Activated CD8-positive, alpha-beta memory T cell treated with anti-CD3 and anti-CD28 coated beads for 24 hours (primary cell): Measurements from ENCODE around the gene SEMA3F.

ENCODE experiments used
- DNase-seq: peaks from one replicate; pipeline ENCODE4 v3.0.0-alpha.2; 2020

The SEMA3F gene

DNA sequence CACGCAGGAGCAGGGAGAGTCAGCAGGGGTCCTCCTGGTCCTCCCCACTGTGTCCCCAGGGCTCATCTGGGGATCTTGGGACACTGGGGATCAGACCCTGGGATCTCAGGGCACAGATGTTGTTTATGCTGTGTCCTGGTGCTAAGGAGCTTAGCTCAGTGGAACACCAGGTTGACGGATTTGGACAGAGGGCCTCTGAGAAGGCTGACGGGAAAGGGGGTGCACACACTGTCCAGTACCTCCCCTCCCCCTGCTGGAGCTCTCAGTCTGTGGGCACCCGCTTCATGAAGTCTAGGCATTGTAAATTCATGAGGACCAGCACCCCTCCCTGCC is 21.9 kb upstream of the SEMA3F start:
- no peak for DNase-seq

DNA sequence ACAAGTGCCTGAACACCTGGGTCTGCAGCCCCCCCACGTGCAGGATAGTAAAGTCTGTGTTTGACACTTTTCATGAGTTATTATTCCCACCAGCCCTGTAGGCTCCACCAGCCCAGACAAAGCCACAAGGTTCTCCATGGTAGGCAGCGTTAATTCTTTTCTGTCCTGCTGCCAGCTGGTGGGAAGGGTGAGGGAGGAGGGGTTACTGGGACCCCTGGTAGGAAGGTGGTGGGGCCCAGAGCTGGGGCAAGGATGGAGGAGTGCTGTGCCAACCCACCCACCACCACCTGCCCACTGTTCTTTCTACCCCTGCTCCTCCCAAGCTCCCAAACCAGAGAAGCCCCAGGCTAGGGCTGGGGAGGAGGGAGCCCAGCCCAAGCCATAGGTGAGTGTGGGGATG is 20.8 kb upstream of the SEMA3F start:
- DNase-seq, result no peak

DNA sequence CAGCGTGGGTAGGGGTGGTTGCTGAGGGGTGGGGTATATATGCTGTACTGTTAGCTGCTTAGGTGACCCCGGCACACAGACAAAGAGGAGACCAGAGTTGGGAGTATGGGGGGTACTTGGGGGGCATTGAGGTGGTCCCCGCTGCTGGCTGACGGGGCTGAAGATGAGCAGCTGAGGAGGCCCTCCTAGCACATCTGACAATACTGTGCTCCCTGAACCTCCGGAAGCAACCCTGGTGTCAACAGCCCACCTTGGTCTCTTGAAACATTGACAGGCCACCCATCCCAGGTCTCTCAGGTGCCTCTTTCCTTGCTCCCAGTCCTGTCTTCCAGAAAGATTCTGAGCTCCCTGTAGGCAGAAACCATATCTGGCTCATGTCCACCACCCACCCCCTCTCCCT is 19.2 kb upstream of the SEMA3F start:
- DNase-seq, result no peak

DNA sequence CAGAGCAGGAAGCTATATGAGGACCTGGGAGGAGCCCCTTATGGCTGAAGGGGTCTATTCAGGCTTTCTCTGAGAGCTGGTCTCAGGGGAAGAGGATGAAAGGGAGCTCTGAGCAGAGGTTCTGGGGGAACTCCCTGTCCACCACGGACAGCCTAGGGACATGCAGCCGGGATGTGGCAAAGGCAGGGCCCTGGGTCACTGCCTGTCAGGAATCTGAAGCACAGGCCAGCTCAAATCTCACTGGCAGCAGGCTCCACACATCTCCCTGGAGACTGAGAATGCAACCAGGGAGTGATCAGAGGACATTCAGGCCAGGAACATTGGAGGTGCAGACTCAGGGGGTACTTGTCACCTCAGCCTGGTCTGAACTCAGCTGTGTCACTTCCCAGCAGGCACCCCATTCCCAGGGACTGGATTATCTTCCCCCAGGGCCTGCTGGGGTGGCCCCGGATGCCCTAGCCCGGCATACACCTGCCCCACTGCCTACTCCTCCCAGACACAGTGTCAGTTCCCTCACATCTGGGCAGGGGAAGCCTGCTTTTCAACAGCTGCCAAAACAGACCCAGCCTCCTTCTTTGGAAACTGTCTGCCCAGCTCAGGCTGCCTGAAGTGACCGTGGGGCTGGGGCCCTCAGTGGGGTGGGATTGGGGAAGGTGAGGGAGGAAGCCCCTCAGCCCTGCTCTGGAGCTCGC is 18.3 kb upstream of the SEMA3F start:
- no peak for DNase-seq

DNA sequence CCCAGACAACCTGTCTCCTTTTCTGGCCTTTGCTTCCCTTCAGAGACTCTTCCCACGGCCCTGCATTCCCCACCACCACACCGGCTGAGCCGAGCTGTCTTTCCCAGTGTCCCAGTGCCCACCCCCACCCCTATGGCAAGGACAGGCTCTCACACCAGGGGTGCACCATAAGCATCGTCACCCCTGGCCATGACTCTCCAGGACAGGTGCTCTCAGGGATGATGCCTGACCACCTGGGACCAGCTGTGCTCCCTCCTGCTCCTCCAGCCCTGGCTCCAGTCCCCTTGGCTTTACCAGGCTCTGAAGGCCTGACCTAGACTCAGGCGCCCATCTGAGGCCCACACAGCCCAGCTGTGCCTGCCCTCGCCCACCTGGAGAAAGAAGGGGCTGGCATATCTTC is 17.6 kb upstream of the SEMA3F start:
- DNase-seq, result no peak

DNA sequence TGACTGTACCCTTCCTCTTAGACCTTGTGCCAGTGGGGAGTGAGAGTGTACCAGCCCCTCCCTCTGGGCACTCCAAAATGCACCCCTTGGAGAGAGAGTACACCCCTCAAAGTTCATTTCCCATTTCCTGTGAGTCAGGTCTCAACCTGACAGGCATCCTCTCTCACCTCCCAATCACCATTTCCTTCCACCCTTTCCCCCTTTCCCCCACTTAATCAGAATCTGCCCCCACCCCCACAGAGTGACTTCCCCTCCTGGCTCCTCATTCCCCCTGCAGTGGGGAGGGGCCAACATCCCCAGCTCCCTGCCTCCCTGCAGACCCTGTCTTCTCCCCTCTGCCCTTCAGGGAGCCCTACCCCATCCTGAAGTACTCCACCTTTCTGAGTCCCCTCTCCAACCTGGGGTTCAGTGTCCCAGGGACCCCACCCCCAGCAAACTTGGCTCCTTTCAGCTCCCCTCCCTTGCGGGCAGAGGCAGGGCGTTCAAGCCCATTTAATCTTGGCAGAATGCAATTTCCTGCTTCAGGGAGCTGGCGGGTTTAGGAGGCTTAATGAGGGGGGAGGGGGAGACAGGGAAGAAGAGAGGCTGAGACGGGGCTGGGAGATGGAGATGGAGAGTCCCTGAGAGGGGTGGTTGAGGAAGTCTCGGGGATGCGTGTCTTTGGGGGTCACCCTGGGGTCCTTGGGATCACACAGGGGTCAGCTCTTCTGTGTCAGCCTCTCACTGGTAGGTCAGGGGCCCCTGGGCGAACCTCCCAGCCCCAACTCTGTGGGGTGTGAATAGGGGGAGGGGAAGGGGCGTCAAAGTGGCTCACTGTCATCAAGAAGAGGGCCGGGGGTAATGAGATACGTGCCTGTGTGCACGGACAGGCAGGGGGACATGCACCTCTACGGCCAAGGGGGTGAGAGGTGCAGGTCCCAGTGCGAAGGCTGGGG is 16.6 kb upstream of the SEMA3F start:
- DNase-seq, result no peak

DNA sequence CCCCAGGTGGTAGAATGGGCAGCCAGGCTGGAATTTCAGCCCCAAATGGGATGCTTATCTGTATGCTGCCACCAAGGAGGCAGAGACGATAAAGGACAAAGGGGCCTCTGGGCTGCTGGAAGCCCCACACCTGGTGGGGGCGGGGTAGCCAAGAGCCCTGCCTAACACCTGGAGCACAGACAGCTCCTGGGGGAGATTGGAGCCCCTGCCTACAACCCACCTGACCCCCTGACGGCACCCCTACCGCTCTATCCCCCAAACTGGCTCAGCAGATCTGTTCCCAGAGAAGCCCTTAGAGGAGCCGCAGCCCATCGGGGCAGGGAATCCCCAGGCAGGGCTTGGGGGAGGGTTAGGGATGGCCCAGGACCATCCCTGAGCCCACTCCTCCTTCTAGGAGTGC is 15.8 kb upstream of the SEMA3F start:
- DNase-seq, result no peak

DNA sequence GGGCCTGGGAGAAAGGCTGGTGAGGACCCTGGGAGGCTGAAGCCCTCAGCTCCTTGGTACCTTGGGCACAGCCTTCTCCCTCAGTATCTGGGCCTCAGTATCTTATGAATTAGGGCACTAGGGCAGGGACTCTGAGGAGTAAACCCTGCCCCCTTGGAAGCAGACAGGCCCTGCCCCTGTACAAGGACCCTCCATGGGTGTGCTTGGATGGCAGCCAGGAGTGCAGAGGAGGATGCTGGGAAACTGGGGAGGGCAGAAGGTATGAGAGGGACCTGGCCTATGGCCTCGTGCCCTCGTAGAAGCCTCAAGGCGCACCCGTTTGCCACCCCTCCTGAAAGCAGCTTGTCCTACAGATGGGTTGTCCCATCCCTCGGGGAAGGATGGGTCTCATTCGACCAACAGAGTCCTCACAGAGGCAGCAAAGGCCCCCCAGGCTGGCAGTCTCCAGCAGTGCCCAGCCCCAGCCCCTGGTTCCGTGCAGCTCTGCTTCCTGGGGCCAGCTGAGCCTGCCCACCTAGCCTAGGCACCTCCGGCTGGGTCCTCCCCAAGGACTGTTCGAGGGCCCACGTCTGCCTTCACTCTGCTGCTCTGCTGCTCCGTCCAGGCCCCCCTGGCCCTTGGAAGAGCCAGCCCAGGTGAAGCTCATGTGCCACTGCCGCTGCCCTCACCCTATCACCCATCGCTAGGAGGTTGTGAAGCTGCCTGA is 15.3 kb upstream of the SEMA3F start:
- no peak for DNase-seq

DNA sequence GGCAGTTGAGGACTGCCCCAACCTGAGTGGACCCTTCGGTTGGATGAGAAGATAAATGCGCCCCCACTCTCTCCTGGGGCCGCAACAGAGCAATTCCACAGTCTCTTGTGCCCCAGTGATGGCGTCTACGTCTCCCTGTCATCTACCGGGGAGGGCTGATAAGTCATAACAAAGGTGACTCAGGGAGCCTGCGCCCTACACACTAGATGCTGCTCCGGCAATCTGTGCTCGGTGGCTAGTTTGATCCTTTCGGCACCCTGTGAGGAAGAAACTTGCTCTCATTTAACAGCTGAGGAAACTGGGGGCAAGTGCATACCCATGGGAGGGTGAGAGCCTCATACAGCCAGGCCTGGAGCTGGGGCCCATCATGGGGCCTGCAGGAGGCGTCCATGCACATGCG is 14.1 kb upstream of the SEMA3F start:
- no peak for DNase-seq

DNA sequence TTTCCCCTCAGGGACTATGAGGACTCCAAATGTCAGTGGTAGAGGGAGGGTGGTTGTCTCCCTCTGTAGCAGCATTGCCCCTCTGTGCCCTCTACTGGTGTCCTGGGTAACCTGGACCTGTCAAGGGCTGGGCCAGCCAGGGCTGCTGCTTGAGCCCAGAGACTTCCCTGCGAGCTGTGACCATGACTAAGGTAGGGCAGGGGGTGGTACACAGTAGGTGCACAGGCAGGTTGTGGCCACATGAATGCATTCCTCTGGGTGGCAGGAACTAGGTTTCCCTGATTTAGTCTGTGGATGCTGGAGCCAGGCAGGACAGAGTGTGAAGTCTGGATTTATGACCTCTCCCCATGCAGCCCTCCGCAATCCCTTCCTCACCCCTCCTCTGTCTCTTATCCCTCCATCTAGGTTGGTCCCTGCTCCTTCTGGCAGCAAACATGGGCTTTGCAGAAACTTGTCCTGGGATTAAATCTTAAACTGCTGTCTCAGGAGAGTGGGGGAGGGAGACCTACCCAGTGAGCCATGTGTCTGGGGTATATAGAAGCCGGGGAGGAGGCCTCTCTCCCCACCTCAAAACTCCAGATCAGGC is 8.7 kb upstream of the SEMA3F start:
- DNase-seq, result no peak

DNA sequence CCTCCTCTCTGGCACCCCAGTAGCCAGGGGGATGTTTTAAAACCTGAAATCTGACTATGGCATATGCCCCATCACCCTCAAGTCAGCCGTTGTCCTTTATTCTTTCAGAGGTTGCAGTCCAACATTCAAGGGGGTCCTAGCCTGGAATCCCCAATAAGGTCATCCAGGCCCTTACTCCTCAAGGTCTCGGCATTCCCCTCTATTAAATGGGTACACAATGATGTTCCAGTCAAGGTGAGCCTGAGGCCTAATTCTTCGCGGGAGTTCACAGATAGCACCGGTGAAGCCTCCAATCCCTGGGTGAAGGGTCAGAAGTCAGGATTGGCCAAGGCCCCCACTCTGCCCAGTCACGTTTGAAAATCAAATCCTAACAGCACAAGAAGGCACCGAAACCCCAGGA is 8.1 kb upstream of the SEMA3F start:
- DNase-seq, result no peak

DNA sequence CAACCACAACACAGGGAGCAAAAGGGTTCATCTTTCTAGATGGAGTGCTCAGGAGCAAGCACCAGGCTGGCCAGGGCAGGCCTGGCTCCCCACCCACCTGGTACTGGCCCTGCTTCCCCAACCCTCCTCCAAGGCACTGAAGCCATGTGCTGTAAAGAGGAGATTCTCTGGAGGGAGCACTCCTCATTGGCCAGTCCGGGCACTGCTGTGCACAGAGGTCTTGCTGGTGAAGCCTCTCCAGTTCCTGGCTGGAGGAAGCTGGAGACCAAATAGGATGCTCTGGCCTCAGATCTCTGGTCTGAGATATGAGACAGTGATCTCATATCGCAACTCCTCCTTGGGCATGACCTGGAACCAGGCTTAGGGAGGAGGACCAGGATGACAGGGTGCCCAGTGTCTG is 7.7 kb upstream of the SEMA3F start:
- no peak for DNase-seq

DNA sequence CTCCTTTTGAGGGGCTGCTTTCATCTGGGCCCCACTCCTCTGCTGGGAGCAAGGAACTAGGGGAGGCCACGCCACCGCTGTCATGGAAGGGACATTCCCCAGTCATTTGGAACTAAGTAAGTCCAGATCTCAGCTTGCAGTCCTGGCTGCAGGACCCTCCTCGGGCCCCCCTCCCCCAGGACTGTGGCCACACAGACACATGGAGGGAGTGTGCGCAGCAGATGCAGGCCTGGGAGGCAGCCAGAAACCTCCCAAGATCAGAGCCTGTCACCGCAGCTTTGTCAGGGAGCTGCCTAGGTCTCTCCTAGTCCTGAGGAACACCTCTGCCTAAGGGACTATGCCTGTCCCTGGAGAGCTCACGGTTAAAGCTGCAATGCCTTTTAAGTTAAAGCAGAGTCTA is 7.3 kb upstream of the SEMA3F start:
- no peak for DNase-seq

DNA sequence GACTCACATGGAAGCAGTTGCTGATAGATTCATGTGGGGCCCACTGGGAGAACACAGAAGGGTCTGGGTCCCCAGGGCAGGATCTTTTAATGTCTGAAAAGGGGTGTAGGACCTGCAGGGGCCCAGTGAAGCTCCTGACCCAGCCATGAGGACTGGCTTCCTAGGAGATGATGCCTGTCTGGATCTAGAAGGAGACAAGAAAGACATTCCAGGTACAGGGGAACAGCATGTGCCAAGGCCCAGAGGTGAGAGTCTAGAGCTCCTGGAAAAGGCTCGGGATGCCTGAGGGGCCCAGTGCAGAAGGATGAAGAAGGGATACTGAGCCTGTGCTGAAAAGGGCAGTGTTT is 4.7 kb upstream of the SEMA3F start:
- DNase-seq, result no peak

DNA sequence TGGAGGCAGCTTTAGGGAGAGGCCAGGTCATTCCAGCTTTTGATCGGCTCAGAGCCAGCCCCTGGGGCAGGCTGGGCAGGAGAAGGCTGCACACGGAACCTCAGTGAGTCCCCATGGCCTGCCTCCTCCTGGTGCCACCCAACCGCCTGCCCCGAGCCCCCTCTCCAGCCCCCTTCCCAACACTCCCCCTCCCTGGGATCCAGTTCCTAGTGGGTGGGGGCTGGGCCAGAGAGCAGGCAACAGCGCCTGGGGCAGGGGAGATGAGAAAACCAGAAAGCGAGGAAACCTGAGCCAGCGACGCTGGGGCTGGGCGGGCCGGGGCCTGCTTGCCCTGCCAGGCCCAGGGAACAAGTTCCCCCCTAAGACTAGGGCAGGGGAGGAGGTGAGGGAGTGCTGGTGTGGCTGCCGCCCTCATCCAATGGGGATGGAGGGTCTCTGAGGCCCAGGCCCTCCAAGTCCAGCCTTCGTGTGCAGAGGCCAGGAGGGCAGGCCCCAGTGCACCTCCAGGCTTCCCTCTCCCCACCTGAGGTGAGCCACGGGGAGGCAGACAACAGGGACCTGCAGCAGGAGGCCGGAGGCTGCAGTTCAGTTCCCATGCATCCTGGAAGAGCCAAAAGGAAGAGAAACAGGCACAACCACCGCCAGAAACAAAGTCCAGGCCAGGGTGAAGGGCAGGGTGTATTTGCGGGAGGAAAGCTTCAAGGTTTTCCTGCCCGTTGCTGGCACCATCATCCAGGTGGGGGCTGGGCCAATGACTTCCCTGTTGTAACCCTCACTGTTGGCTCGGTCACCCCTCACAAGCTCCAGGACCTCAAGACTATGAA is 4.0 kb upstream of the SEMA3F start:
- no peak for DNase-seq

DNA sequence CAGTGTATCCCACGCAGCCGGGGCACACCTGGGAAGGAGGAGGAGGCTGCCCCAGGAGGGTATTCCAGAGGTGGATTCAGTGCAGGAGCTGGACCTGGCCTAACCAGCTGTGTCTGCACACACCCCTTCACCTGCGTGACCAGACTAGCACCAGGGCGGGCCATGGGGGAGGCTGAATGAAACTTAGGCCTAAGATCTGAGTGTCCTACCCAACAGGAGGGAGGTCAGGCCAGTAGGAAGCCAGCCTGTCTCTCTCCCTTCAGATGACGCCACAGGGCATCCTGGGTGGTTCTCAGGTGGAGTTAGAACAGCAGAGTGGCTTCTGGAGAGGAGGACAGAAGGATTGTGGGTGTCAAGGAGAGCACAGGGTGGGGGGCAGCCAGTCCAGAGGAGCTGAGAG is 3.4 kb upstream of the SEMA3F start:
- DNase-seq, result no peak

DNA sequence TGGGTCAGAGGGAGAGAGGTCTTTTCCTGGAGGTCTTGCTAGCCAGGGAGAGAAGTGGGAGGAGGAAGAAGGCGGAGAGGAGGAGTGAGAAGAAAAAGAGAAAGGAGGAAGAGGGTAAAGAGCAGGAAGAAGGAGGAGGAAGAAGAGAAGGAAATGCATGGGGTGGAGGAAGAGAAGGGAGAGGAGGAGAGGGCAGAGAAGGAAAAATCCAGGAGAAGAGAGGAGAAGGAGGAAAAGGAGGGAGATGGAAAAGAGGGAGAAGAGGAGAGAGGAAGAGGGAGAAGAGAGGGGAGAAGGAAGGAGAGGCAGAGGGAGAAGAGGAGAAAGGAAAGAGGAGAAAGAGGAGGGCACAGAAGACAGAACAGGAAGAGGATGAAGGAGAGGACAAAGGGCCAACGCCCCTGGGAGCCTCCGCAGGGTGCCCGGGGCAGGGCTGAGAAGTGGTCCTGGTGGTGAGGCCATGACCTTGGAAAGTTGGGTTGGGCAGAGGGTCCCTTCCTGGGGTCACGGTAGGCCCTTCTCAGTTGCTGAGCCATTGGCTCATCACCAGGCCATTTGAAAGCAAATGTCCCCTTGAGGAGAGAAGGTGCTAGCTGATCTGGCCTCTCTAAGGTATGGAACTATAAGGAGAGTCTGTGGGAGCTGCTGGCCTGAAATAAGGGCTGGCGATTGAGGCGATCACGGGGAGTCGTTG is 1.2 kb upstream of the SEMA3F start:
- DNase-seq, result no peak

DNA sequence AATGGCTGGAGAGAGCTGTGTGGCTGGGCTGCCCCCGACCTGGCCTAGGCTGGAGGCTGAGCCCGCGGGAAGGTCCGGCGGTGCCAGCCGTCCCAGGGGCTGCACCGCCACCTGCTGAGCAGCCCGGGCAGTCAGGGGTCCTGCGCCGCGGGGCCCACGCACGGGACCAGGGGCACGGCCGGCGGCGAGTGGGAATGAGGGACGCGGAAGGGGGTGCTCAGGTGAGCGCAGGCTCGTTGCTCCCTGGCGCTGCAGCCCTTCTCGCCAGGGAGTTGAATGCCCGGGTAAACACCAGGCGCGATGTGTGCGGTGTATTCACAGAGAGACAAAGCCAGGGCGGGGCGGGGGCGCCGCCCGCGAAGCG is 666 bp upstream of the SEMA3F start:
- DNase-seq, result peak; percentile 83

DNA sequence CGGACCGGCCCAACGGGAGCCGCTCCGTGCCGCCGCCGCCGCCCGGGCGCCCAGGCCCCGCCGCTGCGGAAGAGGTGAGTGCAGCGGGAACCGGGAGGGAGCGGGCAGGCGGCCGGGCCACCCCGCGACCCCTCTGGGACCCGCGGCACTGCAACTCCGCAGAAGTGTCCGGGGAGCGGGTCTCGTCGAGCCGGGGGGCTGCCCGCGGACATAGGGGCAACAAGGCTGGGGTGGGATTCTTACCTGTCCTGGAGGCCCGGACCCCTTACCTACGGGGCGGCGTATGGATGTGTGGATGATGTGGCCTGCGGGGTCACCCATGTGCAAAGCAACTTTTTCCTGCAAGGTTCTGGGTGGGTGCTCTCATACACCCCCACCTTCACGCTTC is 361 bp downstream of the SEMA3F start:
- DNase-seq, result peak; percentile 58

DNA sequence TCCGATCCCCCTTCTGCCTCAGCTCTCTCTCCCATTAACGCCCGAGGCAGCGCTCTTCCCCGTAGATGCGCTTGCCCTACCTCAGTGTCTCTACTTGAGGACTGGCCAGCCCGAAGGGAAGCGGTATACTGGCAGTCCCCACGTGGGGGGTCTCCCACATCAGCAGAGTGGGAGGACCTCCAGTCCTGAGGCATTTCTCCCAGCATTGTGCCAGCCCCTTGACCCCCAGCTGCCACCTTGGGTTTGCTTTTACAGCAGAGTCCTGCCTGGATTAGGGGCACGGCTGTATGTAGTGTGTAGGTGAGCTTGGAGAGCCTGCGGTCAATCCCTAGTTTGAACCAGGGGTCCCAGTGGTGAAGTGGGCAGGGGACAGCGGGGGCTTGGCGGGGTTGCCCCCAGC is 767 bp downstream of the SEMA3F start:
- peak; percentile 60 for DNase-seq

DNA sequence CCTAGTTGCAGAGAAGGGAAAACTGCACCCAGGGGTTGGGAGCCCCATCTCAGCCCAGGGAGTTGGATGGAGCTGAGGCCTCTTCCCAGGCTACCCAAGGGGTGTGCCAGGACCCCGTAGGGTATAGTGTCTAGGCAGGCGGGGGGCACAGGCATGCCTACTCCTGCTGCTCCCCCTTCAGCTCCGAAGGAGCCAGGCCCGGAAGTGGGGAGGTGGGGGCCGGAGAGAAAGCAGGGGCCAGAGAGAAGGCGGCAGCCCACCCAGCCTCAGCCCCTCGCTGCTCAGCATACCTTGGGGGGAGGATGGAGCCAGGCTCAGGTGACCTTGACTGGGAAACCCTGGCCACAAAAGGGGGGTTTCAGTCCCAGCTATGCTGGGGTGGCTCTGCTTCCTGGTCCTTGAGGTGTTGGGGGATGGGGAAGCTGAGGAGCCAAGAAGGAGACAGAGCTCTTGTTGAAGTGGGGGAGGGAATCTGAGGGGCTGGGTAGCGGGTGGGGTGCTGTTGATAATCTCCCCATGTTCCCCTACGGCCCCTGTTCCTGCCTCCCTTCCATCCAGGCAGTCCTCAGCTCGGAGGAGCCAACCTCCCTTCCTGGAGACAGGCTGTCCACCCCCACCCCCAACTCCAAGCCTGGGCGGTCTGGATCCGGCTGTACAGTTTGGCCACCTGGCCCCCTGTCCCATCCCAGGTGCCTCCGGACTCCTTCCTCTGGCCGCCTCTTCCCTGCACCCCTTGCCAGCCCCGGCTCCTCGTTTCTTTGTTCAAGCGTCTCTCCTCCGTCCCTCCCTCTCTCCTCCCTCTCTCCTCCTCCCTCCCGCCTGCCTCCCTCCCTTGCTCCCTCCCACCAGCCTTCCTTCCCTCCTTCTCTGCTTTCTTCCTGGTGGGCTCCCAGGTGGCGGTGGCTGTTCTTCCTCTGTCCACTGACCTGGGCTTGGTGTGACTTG is 1.7 kb downstream of the SEMA3F start:
- no peak for DNase-seq
